Naive thymus-derived CD4-positive, alpha-beta T cell (primary cell): Measurements from ENCODE around the gene TECPR2. TPM values are rescaled to one million over a fixed set of nuclear protein-coding genes. Genes with fewer than 3 reads are reported as not detected.

Source experiments
- ATAC-seq: fragments of 150-1000 bp; cut with Tn5 transposase; 2 replicates; pipeline ENCODE4 v1.10.0; 2021; ENCODE audit warnings: mild to moderate bottlenecking, moderate library complexity
- CTCF ChIA-PET: fragments of 350-600 bp; sonication (Branson Sonifier 250); formaldehyde crosslinking; loops from one replicate; lab custom pipeline; 2021; ENCODE audit warnings: antibody characterized with exemption; lab: Charles Lee
- POLR2A ChIA-PET: fragments of 350-600 bp; sonication (Branson Sonifier 250); formaldehyde crosslinking; loops from one replicate; lab custom pipeline; 2021; ENCODE audit warnings: antibody characterized with exemption, inconsistent platforms; lab: Charles Lee
- DNase-seq, 9 donors: peaks; one replicate each; pipeline versions ENCODE4 v3.0.0 to v3.0.0-alpha.2; 2020 to 2022; ENCODE audit warnings: mixed read lengths in 1 of 9
- H3K27ac ChIP-seq: one replicate; pipeline ENCODE4 v1.7.0; 2013; ENCODE audit warnings: mild to moderate bottlenecking, low read depth, low read length, moderate library complexity
- H3K27me3 ChIP-seq, 2 donors: one replicate each; pipeline ENCODE4 v1.7.0; 2013; ENCODE audit warnings: low read length in 2 of 2, mild to moderate bottlenecking in 2 of 2, moderate library complexity in 2 of 2; ENCODE audit not compliant: control insufficient read depth in 2 of 2, insufficient read depth in 2 of 2
- H3K36me3 ChIP-seq, 3 experiments: 1 replicate in 2 of 3; 2 replicates in 1 of 3; pipeline ENCODE4 v1.7.0; 2013; ENCODE audit warnings: low read length in 3 of 3, mild to moderate bottlenecking in 3 of 3, moderate library complexity in 1 of 3; ENCODE audit not compliant: insufficient read depth in 3 of 3, control insufficient read depth in 2 of 3
- H3K4me1 ChIP-seq, 2 donors: one replicate each; pipeline ENCODE4 v1.7.0; 2013; ENCODE audit warnings: low read length in 2 of 2, mild to moderate bottlenecking in 2 of 2, moderate library complexity in 1 of 2; ENCODE audit not compliant: control insufficient read depth in 2 of 2, insufficient read depth in 2 of 2
- H3K4me3 ChIP-seq: 2 replicates; pipeline ENCODE4 v1.7.0; 2013; ENCODE audit warnings: mild to moderate bottlenecking, low read length
- H3K9me3 ChIP-seq, 3 experiments: 1 replicate in 2 of 3; 2 replicates in 1 of 3; pipeline ENCODE4 v1.7.0; 2013; ENCODE audit warnings: low read length in 3 of 3; ENCODE audit not compliant: control insufficient read depth in 2 of 3
- H3K27ac Mint-ChIP-seq, 9 donors: one replicate each; pipeline ENCODE4 v1.8.0; 2020 to 2022; ENCODE audit warnings: mixed read lengths in 9 of 9, mild to moderate bottlenecking in 8 of 9, moderate library complexity in 5 of 9, inconsistent platforms in 2 of 9
- H3K27me3 Mint-ChIP-seq, 5 donors: one replicate each; pipeline ENCODE4 v1.8.0; 2021 to 2022; ENCODE audit warnings: mixed read lengths in 5 of 5, mild to moderate bottlenecking in 1 of 5
- H3K36me3 Mint-ChIP-seq, 5 donors: one replicate each; pipeline ENCODE4 v1.8.0; 2020 to 2022; ENCODE audit warnings: mixed read lengths in 5 of 5, mild to moderate bottlenecking in 3 of 5, inconsistent platforms in 1 of 5
- H3K4me1 Mint-ChIP-seq, 7 donors: one replicate each; pipeline ENCODE4 v1.8.0; 2020 to 2022; ENCODE audit warnings: mixed read lengths in 7 of 7, mild to moderate bottlenecking in 3 of 7, inconsistent platforms in 1 of 7
- H3K4me3 Mint-ChIP-seq, 10 donors: one replicate each; pipeline ENCODE4 v1.8.0; 2020 to 2022; ENCODE audit warnings: mild to moderate bottlenecking in 10 of 10, mixed read lengths in 10 of 10, moderate library complexity in 6 of 10, inconsistent platforms in 2 of 10
- H3K9me3 Mint-ChIP-seq, 11 donors: one replicate each; pipeline ENCODE4 v1.8.0; 2020 to 2022; ENCODE audit warnings: mixed read lengths in 11 of 11, mild to moderate bottlenecking in 4 of 11, inconsistent platforms in 1 of 11, moderate library complexity in 1 of 11
- intact Hi-C, 2 donors: fragments of 100-400 bp; cut with micrococcal nuclease; formaldehyde crosslinking; loops; one replicate each; pipeline ENCODE4 v1.15.1; 2023
- polyA plus RNA-seq, 2 donors: library from polyadenylated mRNA; unstranded; fragments of 300-500 nt; fragmentation: Illumina TruSeq; gene quantifications; one replicate each; pipeline ENCODE4 v1.2.3, GENCODE V29; 2021
- total RNA-seq, 6 experiments: library from RNA in 5 of 6; stranded (reverse) in 5 of 6; gene quantifications; 1 replicate in 5 of 6; 2 replicates in 1 of 6; pipeline ENCODE4 v1.2.3 and lab custom pipeline; 2021 to 2026

TECPR2 gene
- total and polyA plus RNA-seq, 7 experiments from 2014 or later = 5.2 to 12.9 (median 10.0) TPM

- H3K27me3 Mint-ChIP-seq = no peaks in the 10 kb centered on the region
- no peaks in the 10 kb centered on the region for H3K9me3 Mint-ChIP-seq
- no peak overlapping the region for H3K4me3 Mint-ChIP-seq
- DNase-seq = no peak
- H3K4me1 ChIP-seq = no peaks in the 10 kb centered on the region
- intact Hi-C loops = no loop called here
- no peak for ATAC-seq
- POLR2A ChIA-PET = no interaction called here
- H3K9me3 ChIP-seq = no peaks in the 10 kb centered on the region
- peaks cover 5 to 56% (median 35%) of the 10 kb centered on the region in 5 donors for H3K36me3 Mint-ChIP-seq
- peaks cover 0 to 17% (median 3%) of the 10 kb centered on the region in 3 experiments for H3K36me3 ChIP-seq
- H3K27ac ChIP-seq = no peak overlapping the region
- CTCF ChIA-PET = no interaction called here
- H3K27me3 ChIP-seq = no peaks in the 10 kb centered on the region
- H3K4me1 Mint-ChIP-seq = peaks cover 0 to 7% (median 3%) of the 10 kb centered on the region in 7 donors
- peak overlapping the region in 1 of 9 donors; percentile 51 for H3K27ac Mint-ChIP-seq
- H3K4me3 ChIP-seq = no peak overlapping the region
These were observed 102.2 kb downstream of the TECPR2 start for GRCh38 chr14:102464846-102465341.

GRCh38 chr14:102469261-102469660 lies 106.5 kb downstream of the TECPR2 start:
- ATAC-seq = no peak
- Mint-ChIP-seq H3K27ac (no peak overlapping the region), H3K9me3 (no peaks in the 10 kb centered on the region), H3K4me3 (no peak overlapping the region), H3K36me3 (peaks cover 10 to 52% (median 39%) of the 10 kb centered on the region in 5 donors), H3K4me1 (peaks cover 10 to 14% (median 11%) of the 10 kb centered on the region in 7 donors), H3K27me3 (no peaks in the 10 kb centered on the region)
- ChIA-PET CTCF (no interaction called here), POLR2A (no interaction called here)
- DNase-seq = no peak
- H3K27me3 ChIP-seq = no peaks in the 10 kb centered on the region
- H3K4me1 ChIP-seq = no peaks in the 10 kb centered on the region
- H3K9me3 ChIP-seq = no peaks in the 10 kb centered on the region
- H3K27ac ChIP-seq = no peak overlapping the region
- intact Hi-C loops = no loop called here
- H3K36me3 ChIP-seq = peaks cover 0 to 17% (median 3%) of the 10 kb centered on the region in 3 experiments
- H3K4me3 ChIP-seq = no peak overlapping the region

- ChIA-PET CTCF (interaction anchor here (0.6 kb wide), 1 partner anchor 1948 kb away, joined by 3 read pairs; no protein-coding TSS in a partner anchor), POLR2A (interaction anchor here (0.6 kb wide), 1 partner anchor 47 kb away, joined by 4 read pairs; no protein-coding TSS in a partner anchor)
- H3K4me1 ChIP-seq = no peaks in the 10 kb centered on the region
- no peaks in the 10 kb centered on the region for H3K27me3 ChIP-seq
- ATAC-seq (no peak), DNase-seq (no peak)
- H3K36me3 ChIP-seq = no peaks in the 10 kb centered on the region
- H3K4me3 ChIP-seq = no peak overlapping the region
- intact Hi-C loops = no loop called here
- Mint-ChIP-seq H3K9me3 (no peaks in the 10 kb centered on the region), H3K27ac (no peak overlapping the region), H3K4me3 (peak overlapping the region in 1 of 10 donors; percentile 14), H3K27me3 (no peaks in the 10 kb centered on the region), H3K36me3 (peaks cover 10 to 47% (median 31%) of the 10 kb centered on the region in 5 donors), H3K4me1 (peaks cover 8 to 14% (median 11%) of the 10 kb centered on the region in 7 donors)
- no peaks in the 10 kb centered on the region for H3K9me3 ChIP-seq
- H3K27ac ChIP-seq = no peak overlapping the region
These were observed 109.4 kb downstream of the TECPR2 start for GRCh38 chr14:102471921-102472790.

GRCh38 chr14:102472791-102473150 lies 110.0 kb downstream of the TECPR2 start:
- ChIA-PET POLR2A (interaction anchor here (0.6 kb wide), 1 partner anchor 46 kb away, joined by 4 read pairs; no protein-coding TSS in a partner anchor), CTCF (no interaction called here)
- intact Hi-C loops = no loop called here
- Mint-ChIP-seq H3K9me3 (no peaks in the 10 kb centered on the region), H3K36me3 (peaks cover 10 to 43% (median 27%) of the 10 kb centered on the region in 5 donors), H3K27ac (no peak overlapping the region), H3K4me1 (peaks cover 8 to 14% (median 11%) of the 10 kb centered on the region in 7 donors), H3K4me3 (no peak overlapping the region), H3K27me3 (no peaks in the 10 kb centered on the region)
- H3K4me3 ChIP-seq = no peak overlapping the region
- ATAC-seq (no peak), DNase-seq (no peak)
- no peaks in the 10 kb centered on the region for H3K36me3 ChIP-seq
- no peaks in the 10 kb centered on the region for H3K4me1 ChIP-seq
- no peaks in the 10 kb centered on the region for H3K9me3 ChIP-seq
- no peaks in the 10 kb centered on the region for H3K27me3 ChIP-seq
- H3K27ac ChIP-seq = no peak overlapping the region

DNA sequence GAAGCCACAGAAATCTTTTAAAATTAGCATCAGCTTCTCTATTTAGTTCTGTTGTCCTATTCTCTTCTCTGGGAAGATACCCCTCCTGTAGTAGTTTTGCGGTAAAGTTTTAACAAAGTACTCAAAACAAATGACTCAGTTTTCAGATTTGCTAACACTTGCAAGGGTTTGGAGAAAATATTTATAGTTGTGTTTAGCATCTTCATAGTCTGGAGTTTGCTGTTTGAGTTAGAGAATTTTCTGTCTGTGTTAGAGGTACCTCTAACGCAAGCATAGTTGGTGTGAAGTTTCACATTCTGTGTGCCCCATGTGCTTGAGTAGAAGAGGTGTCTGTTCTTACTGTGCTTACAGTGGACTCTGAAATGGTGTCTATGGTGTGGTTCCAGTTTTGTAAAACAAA lies 110.8 kb downstream of the TECPR2 start:
- Mint-ChIP-seq H3K36me3 (peaks cover 7 to 38% (median 22%) of the 10 kb centered on the region in 5 donors), H3K4me1 (peaks cover 8 to 14% (median 11%) of the 10 kb centered on the region in 7 donors), H3K9me3 (no peaks in the 10 kb centered on the region), H3K27me3 (no peaks in the 10 kb centered on the region), H3K4me3 (no peak overlapping the region), H3K27ac (peak overlapping the region in 1 of 9 donors; percentile 36)
- no peaks in the 10 kb centered on the region for H3K36me3 ChIP-seq
- H3K27ac ChIP-seq = no peak overlapping the region
- CTCF ChIA-PET = no interaction called here
- POLR2A ChIA-PET = no interaction called here
- H3K4me3 ChIP-seq = no peak overlapping the region
- no peaks in the 10 kb centered on the region for H3K9me3 ChIP-seq
- no peaks in the 10 kb centered on the region for H3K4me1 ChIP-seq
- intact Hi-C loops = no loop called here
- no peak for DNase-seq
- no peaks in the 10 kb centered on the region for H3K27me3 ChIP-seq
- ATAC-seq = no peak

DNA sequence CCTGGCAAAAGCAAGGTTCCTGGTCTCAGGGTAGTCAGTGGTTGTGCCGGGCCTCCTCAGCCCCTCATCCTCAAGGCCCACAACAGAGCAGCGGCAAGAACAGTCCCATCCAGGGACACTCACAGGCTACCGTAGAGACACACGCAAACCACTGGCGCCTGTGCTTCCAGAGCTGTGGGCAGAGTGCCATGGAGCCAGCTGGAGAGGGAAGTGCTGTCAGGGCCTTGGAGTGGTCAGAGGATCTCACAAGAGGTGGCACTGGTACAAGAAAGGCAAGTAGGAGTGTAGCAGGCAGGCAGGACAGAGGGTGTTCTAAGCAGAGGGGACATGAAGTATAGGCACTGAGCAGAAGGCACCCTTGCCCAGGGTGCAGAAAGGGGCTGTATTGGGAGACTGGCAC lies 112.2 kb downstream of the TECPR2 start:
- intact Hi-C loops = no loop called here
- no peaks in the 10 kb centered on the region for H3K9me3 Mint-ChIP-seq
- no peak overlapping the region for H3K27ac Mint-ChIP-seq
- peaks cover 15 to 24% (median 18%) of the 10 kb centered on the region in 7 donors for H3K4me1 Mint-ChIP-seq
- Histone ChIP-seq H3K27ac (no peak overlapping the region), H3K36me3 (no peaks in the 10 kb centered on the region), H3K27me3 (no peaks in the 10 kb centered on the region), H3K4me1 (no peaks in the 10 kb centered on the region), H3K4me3 (no peak overlapping the region), H3K9me3 (no peaks in the 10 kb centered on the region)
- no peak for ATAC-seq
- ChIA-PET CTCF (no interaction called here), POLR2A (no interaction called here)
- H3K27me3 Mint-ChIP-seq = no peaks in the 10 kb centered on the region
- no peak for DNase-seq
- peaks cover 5 to 36% (median 10%) of the 10 kb centered on the region in 5 donors for H3K36me3 Mint-ChIP-seq
- H3K4me3 Mint-ChIP-seq = no peak overlapping the region
